ENCODE measurements around the gene PRKAR2A. TPM values are rescaled to one million over a fixed set of nuclear protein-coding genes. Genes with fewer than 3 reads are reported as not detected.
"Not testable (repeated sequence)": the region's sequence is repeated elsewhere in the genome, so short reads cannot be mapped to it uniquely, and the experiment has no call there.

The PRKAR2A gene
- polyA plus RNA-seq, 4 donors: 31.6 to 50.0 (median 40.4) TPM

GRCh38 chr3:48738144-48738536 lies 109.5 kb downstream of the PRKAR2A start:
- DNase-seq (ENCODE audit: low read depth in 4 of 4, low spot score in 3 of 4): peak in 1 of 4 donors; percentile 68

GRCh38 chr3:48735075-48735767 lies 112.5 kb downstream of the PRKAR2A start:
- DNase-seq (ENCODE audit: low read depth in 4 of 4, low spot score in 3 of 4): not testable (repeated sequence)

- not testable (repeated sequence) for DNase-seq (ENCODE audit: low read depth in 4 of 4, low spot score in 3 of 4)
Observed at GRCh38 chr3:48734541-48734940, 113.1 kb downstream of the PRKAR2A start.

- not testable (repeated sequence) for DNase-seq (ENCODE audit: low read depth in 4 of 4, low spot score in 3 of 4)
Observed at GRCh38 chr3:48733752-48734518, 113.7 kb downstream of the PRKAR2A start.

- DNase-seq (ENCODE audit: low read depth in 4 of 4, low spot score in 3 of 4): no peak
Observed at GRCh38 chr3:48727511-48727910, 120.2 kb downstream of the PRKAR2A start.

- DNase-seq (ENCODE audit: low read depth in 4 of 4, low spot score in 3 of 4): not testable (repeated sequence)
Observed at GRCh38 chr3:48725185-48725855, 122.4 kb downstream of the PRKAR2A start.

GRCh38 chr3:48723725-48724124 lies 123.9 kb downstream of the PRKAR2A start:
- no peak for DNase-seq (ENCODE audit: low read depth in 4 of 4, low spot score in 3 of 4)

GRCh38 chr3:48723293-48723692 lies 124.4 kb downstream of the PRKAR2A start:
- not testable (repeated sequence) for DNase-seq (ENCODE audit: low read depth in 4 of 4, low spot score in 3 of 4)

- peak; percentile 93 to 97 (median 94) for DNase-seq (ENCODE audit: low read depth in 4 of 4, low spot score in 3 of 4)
Observed at GRCh38 chr3:48716982-48717746, 130.5 kb downstream of the PRKAR2A start, which contains the start of gene IP6K2. TSS of gene IP6K2 (minus strand) at chr3:48717221. CDS start at chr3:48695291, 21,930 bp downstream.

GRCh38 chr3:48716508-48716981 lies 131.1 kb downstream of the PRKAR2A start:
- DNase-seq (ENCODE audit: low read depth in 4 of 4, low spot score in 3 of 4): no peak

- DNase-seq (ENCODE audit: low read depth in 4 of 4, low spot score in 3 of 4): no peak
Observed at GRCh38 chr3:48715174-48715800, 132.4 kb downstream of the PRKAR2A start.

GRCh38 chr3:48711727-48712126 lies 135.9 kb downstream of the PRKAR2A start:
- DNase-seq (ENCODE audit: low read depth in 4 of 4, low spot score in 3 of 4): no peak

GRCh38 chr3:48709051-48709461 lies 138.6 kb downstream of the PRKAR2A start:
- no peak for DNase-seq (ENCODE audit: low read depth in 4 of 4, low spot score in 3 of 4)

GRCh38 chr3:48708481-48708889 lies 139.2 kb downstream of the PRKAR2A start:
- no peak for DNase-seq (ENCODE audit: low read depth in 4 of 4, low spot score in 3 of 4)

- DNase-seq (ENCODE audit: low read depth in 4 of 4, low spot score in 3 of 4): no peak
Observed at GRCh38 chr3:48707157-48707556, 140.5 kb downstream of the PRKAR2A start.

- DNase-seq (ENCODE audit: low read depth in 4 of 4, low spot score in 3 of 4): no peak
Observed at GRCh38 chr3:48702320-48702920, 145.3 kb downstream of the PRKAR2A start.

- no peak for DNase-seq (ENCODE audit: low read depth in 4 of 4, low spot score in 3 of 4)
Observed at GRCh38 chr3:48700731-48701405, 146.8 kb downstream of the PRKAR2A start.

GRCh38 chr3:48698891-48699290 lies 148.8 kb downstream of the PRKAR2A start:
- no peak for DNase-seq (ENCODE audit: low read depth in 4 of 4, low spot score in 3 of 4)

GRCh38 chr3:48697952-48698351 lies 149.7 kb downstream of the PRKAR2A start:
- no peak for DNase-seq (ENCODE audit: low read depth in 4 of 4, low spot score in 3 of 4)

Measured in left renal pelvis (tissue), 4 donors.